HL-60 (cell line): ENCODE results near the gene CACNA2D1.

Experiments used
- GABPA ChIP-seq: IDR thresholded peaks from 2 replicates; pipeline ENCODE4 v1.6.1; 2012; ENCODE audit warnings: low read depth
- TF ChIP-seq, protein P1 (sequence below): IDR thresholded peaks from one replicate; pipeline ENCODE4 v1.5.1; 2011; ENCODE audit warnings: low read length, control low read depth, inconsistent platforms; ENCODE audit not compliant: insufficient read depth

DNA sequence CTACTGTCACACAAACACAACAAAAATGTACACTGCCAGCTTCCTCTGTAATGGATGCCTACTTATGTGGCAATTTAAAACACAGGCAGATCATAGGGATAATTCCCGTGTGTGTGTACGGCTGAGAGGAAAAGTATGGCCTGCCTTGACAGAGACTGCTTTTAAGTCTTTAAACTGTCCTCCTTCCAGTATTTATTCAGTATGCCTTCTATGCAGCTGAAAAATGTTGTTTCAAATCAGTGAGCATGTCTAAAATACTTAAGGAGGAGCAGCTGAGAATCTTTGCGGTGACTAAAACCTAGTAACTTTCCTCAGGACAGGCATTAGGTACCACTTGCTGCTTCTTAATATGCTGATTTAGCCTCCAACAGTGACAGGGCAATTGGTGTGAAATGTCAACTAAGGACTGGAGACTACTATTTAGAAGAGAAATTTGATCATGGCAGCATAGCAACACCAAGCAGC lies 126.3 kb downstream of the CACNA2D1 start:
- TF ChIP-seq, protein P1, sequence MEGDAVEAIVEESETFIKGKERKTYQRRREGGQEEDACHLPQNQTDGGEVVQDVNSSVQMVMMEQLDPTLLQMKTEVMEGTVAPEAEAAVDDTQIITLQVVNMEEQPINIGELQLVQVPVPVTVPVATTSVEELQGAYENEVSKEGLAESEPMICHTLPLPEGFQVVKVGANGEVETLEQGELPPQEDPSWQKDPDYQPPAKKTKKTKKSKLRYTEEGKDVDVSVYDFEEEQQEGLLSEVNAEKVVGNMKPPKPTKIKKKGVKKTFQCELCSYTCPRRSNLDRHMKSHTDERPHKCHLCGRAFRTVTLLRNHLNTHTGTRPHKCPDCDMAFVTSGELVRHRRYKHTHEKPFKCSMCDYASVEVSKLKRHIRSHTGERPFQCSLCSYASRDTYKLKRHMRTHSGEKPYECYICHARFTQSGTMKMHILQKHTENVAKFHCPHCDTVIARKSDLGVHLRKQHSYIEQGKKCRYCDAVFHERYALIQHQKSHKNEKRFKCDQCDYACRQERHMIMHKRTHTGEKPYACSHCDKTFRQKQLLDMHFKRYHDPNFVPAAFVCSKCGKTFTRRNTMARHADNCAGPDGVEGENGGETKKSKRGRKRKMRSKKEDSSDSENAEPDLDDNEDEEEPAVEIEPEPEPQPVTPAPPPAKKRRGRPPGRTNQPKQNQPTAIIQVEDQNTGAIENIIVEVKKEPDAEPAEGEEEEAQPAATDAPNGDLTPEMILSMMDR = no peak
- TF ChIP-seq GABPA = no peak
